Gastroesophageal sphincter (tissue), 4 donors: Measurements from ENCODE around the gene SNAP47. TPM values are rescaled to one million over a fixed set of nuclear protein-coding genes. Genes with fewer than 3 reads are reported as not detected.

Experiments
- ATAC-seq: fragments of 150-250 bp; one replicate; pipeline ENCODE4 v1.9.1; 2016; ENCODE audit warnings: mild to moderate bottlenecking, moderate library complexity
- H3K27ac ChIP-seq, 4 donors: fragments of 200-600 bp; sonication (generic) in 3 of 4; 1 replicate in 3 of 4; 2 replicates in 1 of 4; pipeline ENCODE4 v1.5.1; 2016 to 2019
- H3K27me3 ChIP-seq: fragments of 200-600 bp; sonication (generic); one replicate; pipeline ENCODE4 v1.5.1; 2019
- H3K36me3 ChIP-seq, 2 donors: fragments of 200-600 bp; sonication (generic); one replicate each; pipeline ENCODE4 v1.5.1; 2019; ENCODE audit warnings: control low read depth in 1 of 2
- H3K4me1 ChIP-seq, 3 donors: fragments of 200-600 bp; sonication (generic); 1 replicate in 2 of 3; 2 replicates in 1 of 3; pipeline ENCODE4 v1.5.1; 2016 to 2019; ENCODE audit warnings: control low read depth in 2 of 3
- H3K4me3 ChIP-seq, 2 donors: fragments of 200-600 bp; sonication (generic); one replicate each; pipeline ENCODE4 v1.5.1; 2019; ENCODE audit warnings: mild to moderate bottlenecking in 1 of 2, moderate library complexity in 1 of 2
- H3K9me3 ChIP-seq, 3 donors: fragments of 200-600 bp; sonication (generic); one replicate each; pipeline ENCODE4 v1.5.1; 2017 to 2019; ENCODE audit warnings: control low read depth in 2 of 3
- EP300 ChIP-seq: sonication (generic); formaldehyde crosslinking; IDR thresholded peaks from one replicate; pipeline ENCODE4 v1.6.1; 2017; ENCODE audit warnings: antibody characterized with exemption, mild to moderate bottlenecking
- POLR2A ChIP-seq, 2 donors: fragments of 450-650 bp; IDR thresholded peaks; one replicate each; pipeline ENCODE4 v1.6.1; 2017; ENCODE audit warnings: antibody characterized with exemption in 2 of 2, mild to moderate bottlenecking in 2 of 2, moderate library complexity in 1 of 2
- POLR2AphosphoS5 ChIP-seq: sonication (generic); formaldehyde crosslinking; IDR thresholded peaks from one replicate; pipeline ENCODE4 v1.6.1; 2017; ENCODE audit warnings: antibody characterized with exemption
- WGBS, 2 donors: methylation state at CpG; one replicate each; pipeline ENCODE4 v1.1.5; 2018; ENCODE audit warnings: low coverage in 1 of 2; 5-methylcytosine and 5-hydroxymethylcytosine counted together
- total RNA-seq, 4 donors: library from RNA; depleted of rRNA; stranded (reverse); fragments of >200 nt; gene quantifications; one replicate each; pipeline ENCODE4 v1.1.0, GENCODE V29; 2016
- TF ChIP-seq, protein P1 (sequence below), 4 experiments: fragments of 200-600 bp in 2 of 4; fragments of 450-650 bp in 2 of 4; sonication (generic) in 1 of 4; IDR thresholded peaks; one replicate each; pipeline ENCODE4 v1.5.1; 2017 to 2019; ENCODE audit warnings: antibody characterized with exemption in 4 of 4, mild to moderate bottlenecking in 2 of 4, moderate library complexity in 2 of 4

Gene SNAP47
- total RNA-seq, 4 donors from 2014 or later: 27.1 to 47.0 (median 35.6) TPM

DNA sequence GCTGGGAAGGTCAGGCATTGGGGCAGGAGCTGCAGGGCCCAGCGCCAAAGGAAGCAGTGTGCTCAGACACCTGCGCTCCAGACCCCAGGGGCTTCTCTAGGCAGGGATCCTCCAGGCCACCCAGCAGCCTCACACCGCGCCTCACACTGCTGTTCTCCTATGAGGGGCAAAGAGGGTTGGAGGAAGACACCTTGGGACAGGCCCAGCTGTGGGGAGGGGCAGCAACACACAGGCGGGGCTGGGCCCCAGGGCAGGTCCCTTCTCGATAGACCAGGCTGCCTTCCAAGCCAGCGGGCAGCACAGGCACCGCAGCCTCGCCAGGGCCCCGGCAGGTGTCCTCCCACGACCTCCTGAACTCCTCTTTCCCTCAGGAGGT is 59.6 kb downstream of the SNAP47 start:
- no peak for ATAC-seq
- Histone ChIP-seq H3K4me3 (no peak overlapping the region), H3K4me1 (peaks cover 0 to 21% (median 9%) of the 10 kb centered on the region in 3 donors), H3K27me3 (peaks cover 4% of the 10 kb centered on the region), H3K27ac (no peak overlapping the region), H3K9me3 (no peaks in the 10 kb centered on the region), H3K36me3 (no peaks in the 10 kb centered on the region)
- no peak for TF ChIP-seq EP300
- TF ChIP-seq POLR2AphosphoS5: no peak
- no peak for TF ChIP-seq POLR2A (IDR thresholded peaks at IDR 0.05)
- TF ChIP-seq, protein P1, sequence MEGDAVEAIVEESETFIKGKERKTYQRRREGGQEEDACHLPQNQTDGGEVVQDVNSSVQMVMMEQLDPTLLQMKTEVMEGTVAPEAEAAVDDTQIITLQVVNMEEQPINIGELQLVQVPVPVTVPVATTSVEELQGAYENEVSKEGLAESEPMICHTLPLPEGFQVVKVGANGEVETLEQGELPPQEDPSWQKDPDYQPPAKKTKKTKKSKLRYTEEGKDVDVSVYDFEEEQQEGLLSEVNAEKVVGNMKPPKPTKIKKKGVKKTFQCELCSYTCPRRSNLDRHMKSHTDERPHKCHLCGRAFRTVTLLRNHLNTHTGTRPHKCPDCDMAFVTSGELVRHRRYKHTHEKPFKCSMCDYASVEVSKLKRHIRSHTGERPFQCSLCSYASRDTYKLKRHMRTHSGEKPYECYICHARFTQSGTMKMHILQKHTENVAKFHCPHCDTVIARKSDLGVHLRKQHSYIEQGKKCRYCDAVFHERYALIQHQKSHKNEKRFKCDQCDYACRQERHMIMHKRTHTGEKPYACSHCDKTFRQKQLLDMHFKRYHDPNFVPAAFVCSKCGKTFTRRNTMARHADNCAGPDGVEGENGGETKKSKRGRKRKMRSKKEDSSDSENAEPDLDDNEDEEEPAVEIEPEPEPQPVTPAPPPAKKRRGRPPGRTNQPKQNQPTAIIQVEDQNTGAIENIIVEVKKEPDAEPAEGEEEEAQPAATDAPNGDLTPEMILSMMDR (IDR thresholded peaks at IDR 0.05): no peak
- 34 to 50% methylated on average over 4 to 7 of the region's 11 CpGs for WGBS, 2 donors

DNA sequence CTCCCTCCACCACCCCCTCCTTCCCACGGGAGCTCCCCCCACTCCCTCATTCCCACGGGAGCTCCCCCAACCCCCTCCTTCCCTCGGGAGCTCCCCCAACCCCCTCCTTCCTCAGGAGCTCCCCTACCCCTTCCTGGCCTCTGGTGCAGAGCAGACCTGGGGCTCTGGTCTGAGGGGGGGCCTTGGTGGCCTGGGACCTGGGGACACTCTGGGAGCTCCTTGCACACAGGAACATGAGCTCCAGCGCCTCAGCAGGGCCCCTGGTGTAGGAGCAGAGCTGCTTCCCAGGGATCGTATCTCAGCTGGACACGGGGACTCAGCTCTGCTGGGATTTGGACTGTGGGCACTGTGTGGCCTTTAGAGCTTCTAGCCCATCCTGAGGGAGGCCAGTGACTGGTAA is 60.5 kb downstream of the SNAP47 start:
- Histone ChIP-seq H3K36me3 (no peaks in the 10 kb centered on the region), H3K4me1 (peaks cover 0 to 21% (median 9%) of the 10 kb centered on the region in 3 donors), H3K4me3 (no peak overlapping the region), H3K9me3 (no peaks in the 10 kb centered on the region), H3K27ac (no peak overlapping the region), H3K27me3 (peaks cover 4% of the 10 kb centered on the region)
- TF ChIP-seq EP300: no peak
- TF ChIP-seq, protein P1 (IDR thresholded peaks at IDR 0.05): no peak
- TF ChIP-seq POLR2A (IDR thresholded peaks at IDR 0.05): no peak
- no peak for TF ChIP-seq POLR2AphosphoS5
- 40% methylated on average over 1 of the region's 6 CpGs; no CpG with 5 or more reads in 1 of the 2 donors for WGBS, 2 donors
- ATAC-seq: no peak

DNA sequence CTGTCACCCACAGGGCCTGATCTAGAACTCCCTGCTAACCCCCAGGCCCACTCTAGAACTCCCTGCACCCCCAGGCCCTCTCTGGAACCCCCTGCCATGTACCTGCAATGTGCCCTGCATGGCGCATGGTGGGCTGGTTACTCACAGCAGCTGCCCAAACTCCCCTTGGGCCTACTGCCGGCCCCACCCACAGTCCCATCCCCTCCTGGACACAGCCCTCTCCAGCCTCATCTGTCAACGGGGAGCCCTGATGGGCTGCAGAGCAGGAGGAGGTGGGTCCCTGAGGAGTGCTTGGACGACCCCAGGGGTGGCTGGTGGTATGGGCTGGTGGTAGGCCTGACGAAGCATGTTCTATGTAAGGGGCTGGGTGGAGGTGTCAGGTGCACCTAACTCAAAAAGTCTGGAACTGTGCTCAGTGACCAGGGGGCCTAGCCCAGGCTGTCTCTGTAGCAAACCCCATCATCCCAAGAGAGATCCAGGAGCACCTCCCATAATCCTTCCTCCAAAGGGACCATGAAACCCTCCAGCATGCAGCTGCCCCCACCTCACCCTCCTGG is 61.2 kb downstream of the SNAP47 start:
- Histone ChIP-seq H3K4me3 (no peak overlapping the region), H3K27me3 (peaks cover 4% of the 10 kb centered on the region), H3K27ac (no peak overlapping the region), H3K9me3 (no peaks in the 10 kb centered on the region), H3K4me1 (peaks cover 0 to 21% (median 9%) of the 10 kb centered on the region in 3 donors), H3K36me3 (no peaks in the 10 kb centered on the region)
- WGBS, 2 donors: 100% methylated on average over 1 of the region's 5 CpGs
- no peak for ATAC-seq
- TF ChIP-seq EP300 (no peak), POLR2A (IDR thresholded peaks at IDR 0.05) (no peak), POLR2AphosphoS5 (no peak)

DNA sequence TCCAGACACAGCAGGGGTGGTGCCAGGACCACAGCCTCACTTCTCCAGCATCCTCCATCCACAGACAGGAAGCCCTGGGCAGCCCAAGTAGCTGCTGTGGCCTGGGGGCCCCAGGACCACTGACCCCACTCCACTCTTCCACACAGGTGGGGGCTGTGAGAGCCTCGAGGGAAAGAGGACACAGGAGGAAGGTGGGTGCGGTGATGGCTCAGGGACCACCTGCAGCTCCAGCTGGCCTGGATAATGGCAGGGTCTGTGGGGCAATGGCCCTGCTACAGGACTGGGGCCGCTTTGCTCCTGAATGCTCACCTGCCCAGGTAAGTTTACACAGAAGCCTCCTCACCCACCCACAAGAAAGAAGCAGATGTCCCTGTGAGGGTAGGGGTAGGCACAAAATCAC is 61.9 kb downstream of the SNAP47 start:
- no CpG with 5 or more reads among the region's 3 CpGs for WGBS, 2 donors
- Histone ChIP-seq H3K4me3 (no peak overlapping the region), H3K9me3 (no peaks in the 10 kb centered on the region), H3K27ac (no peak overlapping the region), H3K4me1 (peaks cover 0 to 21% (median 9%) of the 10 kb centered on the region in 3 donors), H3K27me3 (peaks cover 4% of the 10 kb centered on the region), H3K36me3 (no peaks in the 10 kb centered on the region)
- TF ChIP-seq POLR2AphosphoS5 (no peak), POLR2A (IDR thresholded peaks at IDR 0.05) (no peak), EP300 (no peak)
- TF ChIP-seq, protein P1 (IDR thresholded peaks at IDR 0.05): no peak
- ATAC-seq: no peak

DNA sequence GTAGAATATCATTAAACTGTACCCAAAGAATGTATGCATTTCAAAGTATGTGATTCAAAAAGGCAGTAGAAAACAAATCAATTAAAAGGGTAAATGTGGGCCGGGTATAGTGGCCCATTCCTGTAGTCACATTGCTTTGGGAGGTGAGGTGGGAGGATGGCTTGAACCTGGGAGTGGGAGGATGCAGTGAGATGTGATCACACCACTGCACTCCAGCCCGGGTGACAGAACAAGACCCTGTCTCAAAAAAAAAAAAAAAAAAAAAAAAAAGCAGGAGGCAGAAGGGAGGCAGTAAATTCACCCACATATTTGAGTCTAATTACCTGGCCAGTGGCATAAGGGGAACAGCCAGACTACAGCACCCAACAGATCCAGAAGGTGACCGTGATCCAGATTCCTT is 62.4 kb downstream of the SNAP47 start:
- Histone ChIP-seq H3K4me1 (peaks cover 0 to 21% (median 9%) of the 10 kb centered on the region in 3 donors), H3K27me3 (peaks cover 4% of the 10 kb centered on the region), H3K27ac (no peak overlapping the region), H3K4me3 (no peak overlapping the region), H3K36me3 (no peaks in the 10 kb centered on the region), H3K9me3 (no peaks in the 10 kb centered on the region)
- 68 to 73% methylated on average over 3 of the region's 3 CpGs for WGBS, 2 donors
- ATAC-seq: no peak
- TF ChIP-seq, protein P1 (IDR thresholded peaks at IDR 0.05): no peak
- TF ChIP-seq POLR2AphosphoS5 (no peak), EP300 (no peak), POLR2A (IDR thresholded peaks at IDR 0.05) (no peak)
